ENCODE measurements around the gene CDHR2.

CDHR2 gene

GRCh38 chr5:176529116-176529740 lies 19.9 kb upstream of the CDHR2 start:
- Histone ChIP-seq H3K27ac (no peak overlapping the region), H3K4me1 (peaks cover 3 to 23% (median 13%) of the 10 kb centered on the region in 4 donors), H3K4me3 (no peak overlapping the region), H3K27me3 (no peaks in the 10 kb centered on the region), H3K9me3 (no peaks in the 10 kb centered on the region), H3K36me3 (peaks cover 47 to 57% (median 54%) of the 10 kb centered on the region in 3 donors)
- TF ChIP-seq CTCF (IDR thresholded peaks at IDR 0.05) = no peak
- DNase-seq = no peak
- intact Hi-C loops (cut with DNase I; ENCODE audit: low total_unique reads) = no loop called here

GRCh38 chr5:176529741-176530141 lies 19.4 kb upstream of the CDHR2 start:
- no peaks in the 10 kb centered on the region for H3K9me3 ChIP-seq
- no peak overlapping the region for H3K4me3 ChIP-seq
- intact Hi-C loops (cut with DNase I; ENCODE audit: low total_unique reads) = no loop called here
- peaks cover 3 to 28% (median 19%) of the 10 kb centered on the region in 4 donors for H3K4me1 ChIP-seq
- no peak for TF ChIP-seq CTCF (IDR thresholded peaks at IDR 0.05)
- H3K27me3 ChIP-seq = no peaks in the 10 kb centered on the region
- DNase-seq = no peak
- no peak overlapping the region for H3K27ac ChIP-seq
- peaks cover 47 to 57% (median 54%) of the 10 kb centered on the region in 3 donors for H3K36me3 ChIP-seq

- Histone ChIP-seq H3K4me1 (peaks cover 3 to 35% (median 26%) of the 10 kb centered on the region in 4 donors), H3K4me3 (no peak overlapping the region), H3K27ac (no peak overlapping the region), H3K9me3 (no peaks in the 10 kb centered on the region), H3K36me3 (peaks cover 47 to 57% (median 54%) of the 10 kb centered on the region in 3 donors), H3K27me3 (no peaks in the 10 kb centered on the region)
- DNase-seq = no peak
- intact Hi-C loops (cut with DNase I; ENCODE audit: low total_unique reads) = no loop called here
- TF ChIP-seq CTCF (IDR thresholded peaks at IDR 0.05) = no peak
These were observed 18.7 kb upstream of the CDHR2 start for GRCh38 chr5:176530393-176530982.

GRCh38 chr5:176530983-176531901 lies 17.9 kb upstream of the CDHR2 start:
- no peak for TF ChIP-seq CTCF (IDR thresholded peaks at IDR 0.05)
- Histone ChIP-seq H3K4me1 (peaks cover 3 to 43% (median 34%) of the 10 kb centered on the region in 4 donors), H3K9me3 (no peaks in the 10 kb centered on the region), H3K36me3 (peaks cover 47 to 57% (median 54%) of the 10 kb centered on the region in 3 donors), H3K27me3 (no peaks in the 10 kb centered on the region), H3K27ac (no peak overlapping the region), H3K4me3 (no peak overlapping the region)
- intact Hi-C loops (cut with DNase I; ENCODE audit: low total_unique reads) = no loop called here
- no peak for DNase-seq

GRCh38 chr5:176531902-176532493 lies 17.1 kb upstream of the CDHR2 start:
- TF ChIP-seq CTCF (IDR thresholded peaks at IDR 0.05) = no peak
- Histone ChIP-seq H3K36me3 (peaks cover 45 to 53% (median 53%) of the 10 kb centered on the region in 3 donors), H3K4me1 (peaks cover 3 to 44% (median 34%) of the 10 kb centered on the region in 4 donors), H3K9me3 (no peaks in the 10 kb centered on the region), H3K27me3 (no peaks in the 10 kb centered on the region), H3K27ac (no peak overlapping the region), H3K4me3 (no peak overlapping the region)
- intact Hi-C loops (cut with DNase I; ENCODE audit: low total_unique reads) = no loop called here
- no peak for DNase-seq
